NOMO-1 treated with DMSO at 0.1 percent for 48 hours (cell line): ENCODE measurements around the gene PPP3CA.
A peak's percentile ranks its signal among the peaks of the same experiment; 100 is the strongest.

ENCODE experiments used
- DNase-seq: peaks from one replicate; lab custom pipeline; 2025; ENCODE audit not compliant: unreplicated experiment; lab: John Stamatoyannopoulos, UW

Gene PPP3CA

GRCh38 chr4:101218894-101219293 lies 128.4 kb downstream of the PPP3CA start:
- no peak for DNase-seq

- no peak for DNase-seq
Measured at GRCh38 chr4:101218346-101218745, 129.0 kb downstream of the PPP3CA start.

- DNase-seq: no peak
Measured at GRCh38 chr4:101217353-101218031, 129.8 kb downstream of the PPP3CA start.

- DNase-seq: no peak
Measured at GRCh38 chr4:101211146-101211553, 136.2 kb downstream of the PPP3CA start.

DNA sequence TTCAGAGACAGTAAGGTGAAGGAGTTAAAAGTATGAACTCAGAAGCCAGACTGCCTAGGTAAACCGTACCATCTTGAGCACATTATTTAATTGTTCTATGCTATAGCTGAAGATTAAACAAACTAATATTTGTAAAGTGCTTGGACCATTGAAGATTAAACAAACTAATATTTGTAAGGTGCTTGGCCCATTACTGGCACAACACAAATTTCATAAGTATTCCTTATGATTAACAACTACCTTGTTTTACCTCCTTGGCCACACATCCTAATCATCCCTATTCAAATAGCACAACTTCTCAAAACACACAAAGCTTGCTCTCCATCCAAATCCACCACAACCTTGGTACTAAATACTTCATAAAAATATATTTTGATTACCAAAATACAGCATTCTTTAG lies 137.0 kb downstream of the PPP3CA start:
- no peak for DNase-seq

DNA sequence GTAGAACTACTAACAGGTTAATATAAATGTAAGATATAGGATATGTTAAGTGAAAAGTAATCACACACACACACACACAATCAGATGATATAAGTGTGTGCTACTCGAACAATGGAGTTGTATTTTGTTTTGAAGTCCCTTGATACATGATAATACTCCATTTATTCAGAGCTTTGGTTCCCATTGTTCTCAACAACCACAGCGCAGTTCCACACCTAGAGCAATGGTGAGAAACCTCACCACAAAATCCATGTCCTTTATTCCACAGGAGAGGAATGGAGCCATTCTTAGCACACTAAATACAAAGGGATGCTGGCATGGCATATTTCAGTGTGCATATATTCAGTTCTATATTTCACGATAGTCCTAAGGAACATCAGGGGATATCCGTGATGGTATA lies 139.2 kb downstream of the PPP3CA start:
- DNase-seq: no peak

DNA sequence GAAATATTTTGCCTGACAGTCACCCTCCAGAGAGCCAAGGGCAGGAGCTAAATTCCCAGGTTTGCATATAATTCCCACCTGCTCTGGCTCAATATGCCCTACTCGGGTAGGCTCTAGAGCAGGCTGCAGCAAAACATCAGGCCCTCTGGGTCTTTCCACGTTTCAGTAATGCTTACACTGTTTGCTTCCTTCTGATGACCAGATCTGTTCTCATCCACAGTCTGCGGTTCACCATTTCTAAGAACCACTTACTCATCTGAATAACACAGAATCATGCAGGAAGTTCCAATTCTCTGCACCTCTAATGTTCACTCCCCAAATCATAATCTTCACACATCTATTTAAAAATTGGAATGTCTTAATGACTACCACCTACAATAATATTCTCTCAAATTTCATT lies 141.4 kb downstream of the PPP3CA start:
- peak; percentile 12 for DNase-seq

DNA sequence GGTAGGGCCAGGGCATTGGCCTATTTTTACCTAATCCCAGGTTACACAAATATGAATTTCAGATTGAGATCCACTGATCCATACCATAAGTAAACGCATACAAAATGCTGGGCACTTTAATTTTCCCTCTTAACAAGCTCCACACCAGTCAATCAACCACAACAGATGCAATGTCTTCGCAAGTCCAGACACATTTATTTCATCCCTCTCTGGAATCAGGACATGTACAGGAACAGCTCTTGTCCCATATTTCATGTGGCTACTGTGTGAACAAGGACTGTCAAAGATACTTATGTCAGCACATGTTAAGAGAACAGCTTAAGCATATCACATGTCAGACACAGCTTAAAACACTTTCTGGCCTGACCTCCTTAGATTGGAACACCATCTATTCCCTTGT lies 145.9 kb downstream of the PPP3CA start:
- no peak for DNase-seq

GRCh38 chr4:101200561-101200960 lies 146.8 kb downstream of the PPP3CA start:
- DNase-seq: peak; percentile 89

DNA sequence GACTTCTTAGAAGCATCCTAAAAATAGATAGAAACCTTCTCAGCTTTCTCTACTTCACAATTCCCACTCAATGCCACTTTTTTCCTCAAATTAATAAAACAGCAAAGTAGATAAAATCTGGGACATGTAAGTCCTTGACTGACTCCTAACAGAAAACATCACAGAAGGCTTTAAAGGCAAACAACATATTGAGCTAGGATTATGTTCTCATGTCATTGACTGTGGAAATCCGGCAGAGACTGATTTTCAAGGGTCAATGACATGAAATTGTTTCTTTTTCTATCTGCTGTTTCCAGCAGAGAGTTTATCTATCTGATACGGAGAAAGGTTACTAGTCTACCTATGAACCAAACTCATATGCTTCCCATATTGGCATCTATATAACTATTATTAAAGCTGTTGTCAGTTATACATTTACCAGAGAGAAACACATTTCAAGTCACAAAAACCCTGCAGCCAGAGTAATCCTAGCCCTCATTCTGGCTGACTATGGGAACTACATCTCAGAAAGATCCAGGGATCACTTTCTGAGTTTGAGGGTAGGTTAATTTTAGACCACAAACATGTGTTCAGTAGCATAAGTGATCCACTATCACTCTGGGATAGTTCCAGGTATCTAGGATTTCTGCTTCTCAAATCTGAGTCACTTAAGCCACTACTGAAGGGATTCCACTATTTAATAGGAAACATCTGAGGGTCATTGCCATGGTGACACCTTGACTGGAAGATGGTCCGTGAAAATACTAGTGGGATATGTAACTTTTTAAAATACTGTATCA lies 147.6 kb downstream of the PPP3CA start:
- DNase-seq: no peak

DNA sequence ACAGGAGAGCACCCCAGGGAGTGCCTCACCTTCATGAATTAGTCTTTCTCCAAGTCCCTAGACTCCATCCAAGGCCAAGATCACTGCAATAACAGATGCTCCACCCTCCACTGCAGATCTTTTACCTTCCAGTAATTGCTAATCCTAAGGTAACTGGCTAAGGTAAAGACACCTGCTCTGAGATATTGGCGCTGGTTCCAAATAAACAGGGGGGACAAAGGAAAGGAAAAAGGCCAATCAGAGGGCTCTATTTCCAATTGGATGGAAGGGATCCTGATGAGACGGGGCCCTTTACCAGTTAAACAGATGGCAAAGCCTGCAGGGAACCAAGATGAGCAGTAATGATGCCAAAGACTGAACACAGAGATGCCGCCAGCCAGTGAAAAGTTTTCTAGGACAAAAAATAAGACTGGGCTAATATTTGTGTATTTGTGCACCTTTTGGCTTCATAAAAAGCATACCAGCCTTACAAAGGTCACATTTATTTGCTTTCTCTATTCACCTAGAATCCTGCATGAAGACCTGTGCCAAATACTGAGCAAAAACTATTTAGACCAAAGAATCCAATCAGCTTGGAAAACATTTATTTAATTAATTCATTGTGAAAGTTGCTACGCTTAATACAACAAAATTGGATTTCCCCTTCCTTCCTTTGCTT lies 148.5 kb downstream of the PPP3CA start:
- DNase-seq: no peak

GRCh38 chr4:101197350-101197749 lies 150.0 kb downstream of the PPP3CA start:
- no peak for DNase-seq

DNA sequence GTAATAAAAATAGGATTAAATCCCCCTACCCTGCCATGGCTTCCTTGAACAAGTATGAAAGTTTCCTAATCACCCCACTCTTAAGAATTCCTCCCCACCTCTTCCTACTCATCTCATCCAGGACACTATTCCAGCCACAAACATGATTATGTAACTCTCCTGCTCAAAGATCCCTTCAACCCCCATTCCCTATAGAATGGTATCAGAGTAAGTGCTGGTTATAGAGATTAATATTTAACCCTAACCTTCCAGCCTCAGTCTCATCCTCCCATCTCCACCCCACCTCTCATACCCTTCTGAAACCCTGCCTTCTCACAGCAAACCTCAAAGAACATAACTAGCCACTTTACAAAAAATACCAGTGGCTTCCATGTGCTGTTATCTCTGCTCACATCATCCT lies 155.1 kb downstream of the PPP3CA start:
- no peak for DNase-seq

- DNase-seq: no peak
Measured at GRCh38 chr4:101191302-101192098, 155.8 kb downstream of the PPP3CA start.

- no peak for DNase-seq
Measured at GRCh38 chr4:101190751-101191150, 156.6 kb downstream of the PPP3CA start.

- DNase-seq: no peak
Measured at GRCh38 chr4:101188906-101189305, 158.4 kb downstream of the PPP3CA start.

DNA sequence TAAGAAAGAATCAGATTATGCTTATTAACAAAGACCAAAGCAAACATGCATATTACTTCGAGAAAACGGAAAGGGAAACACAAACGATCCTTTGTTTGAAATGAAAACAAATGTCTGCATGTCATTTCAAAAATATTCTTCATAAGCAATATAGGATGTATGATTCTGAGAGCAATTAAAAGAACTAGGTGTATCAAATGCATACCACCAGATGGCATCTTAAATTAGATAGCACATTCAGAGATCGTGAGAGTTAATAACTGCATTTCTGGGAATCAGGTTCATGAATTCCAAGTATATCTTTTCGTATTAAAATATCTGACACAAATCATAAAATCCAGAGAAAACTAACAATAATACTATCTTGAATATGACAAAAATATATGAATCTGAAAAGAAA lies 159.5 kb downstream of the PPP3CA start:
- DNase-seq: no peak

GRCh38 chr4:101186567-101187184 lies 160.7 kb downstream of the PPP3CA start:
- DNase-seq: no peak

GRCh38 chr4:101184668-101185067 lies 162.7 kb downstream of the PPP3CA start:
- no peak for DNase-seq

DNA sequence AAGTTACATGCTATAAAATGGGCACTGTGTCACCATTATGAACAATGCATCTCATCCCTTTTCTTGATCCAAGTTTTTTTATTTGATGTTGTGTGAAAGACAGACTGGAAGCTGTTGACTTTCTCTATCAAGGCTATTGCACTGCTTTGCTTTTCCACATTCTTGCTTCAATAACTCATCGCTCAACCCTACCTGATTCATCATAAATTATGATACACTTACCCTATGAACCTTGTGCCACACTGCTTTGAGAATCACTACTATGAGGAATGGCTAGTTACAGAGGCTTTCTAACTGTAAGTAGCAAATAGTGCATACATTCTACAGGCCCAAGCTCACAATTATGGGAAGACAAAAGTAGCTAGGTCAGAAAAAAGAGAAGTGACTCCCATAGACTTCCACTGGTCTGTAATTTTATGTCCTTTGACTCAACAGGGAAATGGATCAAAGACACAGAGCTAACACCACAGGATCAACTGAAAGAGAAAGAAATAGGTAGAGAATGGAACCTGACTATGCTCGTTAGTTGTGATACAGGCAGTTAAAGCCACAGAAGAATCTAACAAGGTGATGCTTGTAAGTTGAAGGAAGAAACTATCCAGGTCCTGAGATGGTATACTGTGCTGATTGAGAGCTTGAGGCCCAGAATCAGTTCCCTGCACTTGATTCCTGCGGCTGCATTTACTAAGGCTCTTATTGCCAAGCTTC lies 163.5 kb downstream of the PPP3CA start:
- DNase-seq: peak; percentile 24
